BE2C (cell line): ENCODE results near the gene CTNNBL1.
A peak's percentile ranks its signal among the peaks of the same experiment; 100 is the strongest.

Experiments used
- DNase-seq: peaks from one replicate; pipeline ENCODE4 v3.0.0-alpha.2; 2020
- H3K27me3 ChIP-seq: fragments of 250-450 bp; sonication (Bioruptor Pico); 2 replicates; pipeline ENCODE4 v1.5.1; 2020; ENCODE audit warnings: mild to moderate bottlenecking
- H3K36me3 ChIP-seq: fragments of 250-450 bp; sonication (Bioruptor Pico); 2 replicates; pipeline ENCODE4 v1.5.1; 2020; ENCODE audit warnings: mild to moderate bottlenecking
- H3K4me1 ChIP-seq: fragments of 250-450 bp; sonication (Bioruptor Pico); 2 replicates; pipeline ENCODE4 v1.5.1; 2020
- H3K4me3 ChIP-seq: 2 replicates; pipeline ENCODE4 v1.5.1; 2011; ENCODE audit warnings: low read depth, low read length
- H3K9me3 ChIP-seq: fragments of 250-450 bp; sonication (Bioruptor Pico); 2 replicates; pipeline ENCODE4 v1.5.1; 2020
- CTCF ChIP-seq: IDR thresholded peaks from 2 replicates; pipeline ENCODE4 v1.5.1; 2012; ENCODE audit warnings: mild to moderate bottlenecking, low read depth, low read length

CTNNBL1 gene

GRCh38 chr20:37816726-37817125, 122.9 kb downstream of the CTNNBL1 start:
- Histone ChIP-seq H3K36me3 (no peaks in the 10 kb centered on the region; the same call in 1 of the 2 replicates), H3K4me1 (peaks cover 6% of the 10 kb centered on the region), H3K4me3 (no peak overlapping the region), H3K9me3 (no peaks in the 10 kb centered on the region), H3K27me3 (no peaks in the 10 kb centered on the region)
- no peak for DNase-seq
- no peak for TF ChIP-seq CTCF

GRCh38 chr20:37821696-37822095, 127.9 kb downstream of the CTNNBL1 start:
- Histone ChIP-seq H3K36me3 (no peaks in the 10 kb centered on the region; the same call in 1 of the 2 replicates), H3K4me3 (no peak overlapping the region), H3K27me3 (no peaks in the 10 kb centered on the region), H3K4me1 (peaks cover 3% of the 10 kb centered on the region), H3K9me3 (no peaks in the 10 kb centered on the region)
- DNase-seq: no peak
- no peak for TF ChIP-seq CTCF

- no peaks in the 10 kb centered on the region; the same call in 1 of the 2 replicates for H3K36me3 ChIP-seq
Measured at GRCh38 chr20:37822141-37822601, 128.3 kb downstream of the CTNNBL1 start.

GRCh38 chr20:37823296-37823980, 129.6 kb downstream of the CTNNBL1 start:
- H3K27me3 ChIP-seq: no peaks in the 10 kb centered on the region
- no peak for TF ChIP-seq CTCF

More at GRCh38 chr20:37822141-37822601, 128.3 kb downstream of the CTNNBL1 start:
- Histone ChIP-seq H3K9me3 (no peaks in the 10 kb centered on the region), H3K27me3 (no peaks in the 10 kb centered on the region), H3K4me1 (no peaks in the 10 kb centered on the region), H3K4me3 (no peak overlapping the region)
- no peak for TF ChIP-seq CTCF
- DNase-seq: no peak

GRCh38 chr20:37827605-37828004, 133.8 kb downstream of the CTNNBL1 start:
- DNase-seq: peak; percentile 43
- no peak for TF ChIP-seq CTCF
- Histone ChIP-seq H3K4me3 (no peak overlapping the region), H3K9me3 (no peaks in the 10 kb centered on the region), H3K36me3 (no peaks in the 10 kb centered on the region), H3K4me1 (peaks cover 15% of the 10 kb centered on the region), H3K27me3 (no peaks in the 10 kb centered on the region)

More at GRCh38 chr20:37823296-37823980, 129.6 kb downstream of the CTNNBL1 start:
- H3K4me3 ChIP-seq: no peak overlapping the region
- no peaks in the 10 kb centered on the region; the same call in 1 of the 2 replicates for H3K36me3 ChIP-seq
- H3K4me1 ChIP-seq: peaks cover 9% of the 10 kb centered on the region
- DNase-seq: no peak
- H3K9me3 ChIP-seq: no peaks in the 10 kb centered on the region

- Histone ChIP-seq H3K27me3 (no peaks in the 10 kb centered on the region), H3K4me1 (peaks cover 23% of the 10 kb centered on the region), H3K36me3 (no peaks in the 10 kb centered on the region), H3K4me3 (no peak overlapping the region), H3K9me3 (no peaks in the 10 kb centered on the region)
- TF ChIP-seq CTCF: no peak
- no peak for DNase-seq
Measured at GRCh38 chr20:37828684-37829083, 134.9 kb downstream of the CTNNBL1 start.
